Fibroblast of pulmonary artery (primary cell): ENCODE data around the gene ZNF860.

Experiments used
- DNase-seq: peaks from one replicate; pipeline ENCODE4 v3.0.0-alpha.2; 2010; ENCODE audit warnings: low read depth
- H3K4me3 ChIP-seq: replicated peaks from 2 replicates; pipeline ENCODE4 v1.5.1; 2011; ENCODE audit warnings: low read depth, mild to moderate bottlenecking, control low read depth, low read length, moderate library complexity
- TF ChIP-seq, protein P1 (sequence below): IDR thresholded peaks from 2 replicates; pipeline ENCODE4 v1.5.1; 2011; ENCODE audit warnings: mild to moderate bottlenecking, control low read depth, low read length, inconsistent platforms; ENCODE audit errors: missing control alignments

ZNF860 gene

DNA sequence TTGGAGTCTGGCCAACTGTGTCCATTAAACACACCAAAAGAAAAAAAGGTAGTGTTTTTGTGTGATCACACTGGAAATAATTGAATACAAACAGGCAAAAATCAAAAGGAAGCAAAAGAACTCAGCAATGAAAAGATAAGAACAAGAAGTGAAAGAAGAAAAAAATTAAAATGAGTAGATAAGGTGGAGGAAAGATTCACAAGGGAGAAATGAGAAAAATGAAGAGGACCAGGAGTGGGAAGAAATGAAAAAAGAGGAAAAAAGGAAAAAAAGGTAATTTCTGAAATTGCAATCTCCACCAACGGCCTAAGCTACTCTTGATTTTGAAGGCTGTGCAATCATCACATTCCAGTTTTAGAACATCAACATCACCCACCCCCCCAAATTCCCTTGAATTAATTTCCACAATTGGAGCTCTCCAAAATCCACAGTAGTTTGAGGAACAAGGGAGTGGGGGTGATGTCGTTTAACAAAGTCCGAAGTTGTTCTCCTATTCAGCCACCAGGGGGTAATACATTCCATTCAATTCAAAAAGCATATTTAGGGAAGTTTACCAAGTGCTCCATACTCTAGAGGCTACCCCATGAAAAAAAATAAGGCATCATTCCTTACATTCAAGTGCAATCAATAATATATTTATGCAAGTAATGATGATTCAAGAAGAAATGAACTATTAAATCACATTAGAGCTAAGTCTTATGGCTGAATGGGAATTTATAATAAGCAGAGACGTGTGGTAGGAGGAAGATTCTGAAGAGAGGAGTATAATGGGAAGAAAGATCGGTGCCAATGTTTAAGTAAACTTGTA is 37.4 kb downstream of the ZNF860 start:
- H3K4me3 ChIP-seq = no peak overlapping the region
- TF ChIP-seq, protein P1, sequence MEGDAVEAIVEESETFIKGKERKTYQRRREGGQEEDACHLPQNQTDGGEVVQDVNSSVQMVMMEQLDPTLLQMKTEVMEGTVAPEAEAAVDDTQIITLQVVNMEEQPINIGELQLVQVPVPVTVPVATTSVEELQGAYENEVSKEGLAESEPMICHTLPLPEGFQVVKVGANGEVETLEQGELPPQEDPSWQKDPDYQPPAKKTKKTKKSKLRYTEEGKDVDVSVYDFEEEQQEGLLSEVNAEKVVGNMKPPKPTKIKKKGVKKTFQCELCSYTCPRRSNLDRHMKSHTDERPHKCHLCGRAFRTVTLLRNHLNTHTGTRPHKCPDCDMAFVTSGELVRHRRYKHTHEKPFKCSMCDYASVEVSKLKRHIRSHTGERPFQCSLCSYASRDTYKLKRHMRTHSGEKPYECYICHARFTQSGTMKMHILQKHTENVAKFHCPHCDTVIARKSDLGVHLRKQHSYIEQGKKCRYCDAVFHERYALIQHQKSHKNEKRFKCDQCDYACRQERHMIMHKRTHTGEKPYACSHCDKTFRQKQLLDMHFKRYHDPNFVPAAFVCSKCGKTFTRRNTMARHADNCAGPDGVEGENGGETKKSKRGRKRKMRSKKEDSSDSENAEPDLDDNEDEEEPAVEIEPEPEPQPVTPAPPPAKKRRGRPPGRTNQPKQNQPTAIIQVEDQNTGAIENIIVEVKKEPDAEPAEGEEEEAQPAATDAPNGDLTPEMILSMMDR = peak; percentile 75
- DNase-seq = peak; percentile 72

GRCh38 chr3:32021155-32021554 is 39.6 kb downstream of the ZNF860 start:
- H3K4me3 ChIP-seq = no peak overlapping the region
- TF ChIP-seq, protein P1 = no peak
- DNase-seq = no peak

DNA sequence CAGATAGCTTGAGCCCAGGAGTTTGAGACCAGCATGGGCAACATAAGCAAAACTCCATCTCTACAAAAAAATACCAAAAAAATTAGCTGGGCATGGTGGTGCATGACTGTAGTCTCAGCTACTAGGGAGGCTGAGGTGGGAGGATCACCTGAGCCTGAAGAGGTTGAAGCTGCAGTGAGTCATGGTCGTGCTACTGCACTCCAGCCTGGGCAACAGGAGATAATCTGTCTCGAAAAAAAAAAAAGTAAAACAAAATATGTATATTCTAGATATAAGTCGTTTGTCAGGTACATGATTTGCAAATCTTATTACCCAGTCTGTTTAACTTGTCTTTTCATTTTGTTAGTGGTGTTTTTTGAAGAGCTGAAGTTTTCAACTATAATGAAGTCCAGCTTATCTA is 40.2 kb downstream of the ZNF860 start:
- H3K4me3 ChIP-seq = no peak overlapping the region
- TF ChIP-seq, protein P1 = no peak
- no peak for DNase-seq

- TF ChIP-seq, protein P1 = no peak
- no peak for DNase-seq
- H3K4me3 ChIP-seq = no peak overlapping the region
These were observed 41.4 kb downstream of the ZNF860 start for GRCh38 chr3:32022947-32023346.

- H3K4me3 ChIP-seq = no peak overlapping the region
- TF ChIP-seq, protein P1 = no peak
- no peak for DNase-seq
These were observed 45.0 kb downstream of the ZNF860 start for GRCh38 chr3:32026593-32026992.

DNA sequence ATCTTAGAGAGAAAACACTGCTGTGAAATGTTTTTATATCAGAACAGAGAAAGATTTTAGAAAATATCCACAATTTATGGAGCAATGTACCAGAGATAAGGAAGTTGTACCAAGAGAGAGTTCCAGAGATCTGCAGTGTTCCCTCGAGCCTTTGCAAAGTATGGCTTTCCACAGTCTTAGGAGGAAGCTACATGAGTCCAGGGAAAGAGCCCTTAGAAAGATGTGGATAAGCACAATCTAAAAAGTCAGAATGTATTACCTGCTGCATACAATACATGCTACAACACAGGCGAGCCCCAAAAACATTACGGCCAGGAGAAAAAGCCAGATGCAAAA is 56.4 kb downstream of the ZNF860 start:
- TF ChIP-seq, protein P1 = no peak
- H3K4me3 ChIP-seq = no peak overlapping the region

GRCh38 chr3:32041316-32041715 is 59.8 kb downstream of the ZNF860 start:
- no peak for DNase-seq
- no peak overlapping the region for H3K4me3 ChIP-seq
- TF ChIP-seq, protein P1 = no peak

More for the DNA sequence above, 56.4 kb downstream of the ZNF860 start:
- DNase-seq = no peak
